GM12878 (cell line): Measurements from ENCODE around the gene TGM6. TPM values are rescaled to one million over a fixed set of nuclear protein-coding genes. Genes with fewer than 3 reads are reported as not detected.

Source experiments
- ATAC-seq: fragments of 200-7000 bp; cut with Tn5 transposase; 3 replicates; pipeline ENCODE4 v1.9.1; 2020; ENCODE audit warnings: mild to moderate bottlenecking, moderate library complexity
- BruUV-seq: library from RNA; stranded (reverse); fragments of 400-500 nt; replicated peaks from 2 replicates; lab custom pipeline; 2021; lab: Mats Ljungman, UMichigan
- CTCF ChIA-PET: fragments of 300-600 bp; sonication (Branson Sonifier 250); formaldehyde crosslinking; extraction: SDS; loops from one replicate; lab custom pipeline; 2021; ENCODE audit warnings: inconsistent platforms; lab: Yijun Ruan, JAX
- POLR2A ChIA-PET: fragments of 350-600 bp; formaldehyde crosslinking; extraction: SDS; loops from one replicate; lab custom pipeline; 2021; ENCODE audit warnings: inconsistent platforms; lab: Charles Lee
- RAD21 ChIA-PET: fragments of 300-600 bp; sonication (Branson Sonifier 250); formaldehyde crosslinking; loops from one replicate; lab custom pipeline; 2023; ENCODE audit warnings: antibody characterized with exemption; ENCODE audit not compliant: unreplicated experiment; lab: Charles Lee
- SMC1A ChIA-PET: fragments of 300-600 bp; sonication (Branson Sonifier 250); formaldehyde crosslinking; loops from one replicate; lab custom pipeline; 2023; ENCODE audit not compliant: unreplicated experiment, uncharacterized antibody; lab: Charles Lee
- DNase-seq: peaks from one replicate; pipeline ENCODE4 v3.0.0-alpha.2; 2011; ENCODE audit warnings: low read depth, low spot score
- FAIRE-seq: peaks from 3 replicates; lab custom pipeline; 2011; peaks lifted over from hg19 to GRCh38; lab: Jason Lieb, UNC
- H2AFZ ChIP-seq: 2 replicates; pipeline ENCODE4 v1.6.0; 2011; ENCODE audit warnings: low read depth, low read length, control low read depth; ENCODE audit not compliant: control insufficient read depth
- H3K27ac ChIP-seq: 2 replicates; pipeline ENCODE4 v1.5.1; 2011; ENCODE audit warnings: control low read depth; ENCODE audit not compliant: control insufficient read depth, insufficient read depth
- H3K27me3 ChIP-seq, 2 experiments: replicated peaks in 1 of 2; 2 replicates each; pipeline versions ENCODE4 v1.6.0 to v1.6.1; 2011; ENCODE audit warnings: low read length in 1 of 2; ENCODE audit not compliant: control insufficient read depth in 2 of 2, insufficient read depth in 2 of 2
- H3K36me3 ChIP-seq, 2 experiments: 2 replicates each; pipeline ENCODE4 v1.5.1; 2011; ENCODE audit warnings: low read length in 1 of 2; ENCODE audit not compliant: control insufficient read depth in 2 of 2, insufficient read depth in 2 of 2
- H3K4me1 ChIP-seq: 2 replicates; pipeline ENCODE4 v1.6.1; 2011; ENCODE audit warnings: mild to moderate bottlenecking, low read length, moderate library complexity, mixed read lengths; ENCODE audit not compliant: control insufficient read depth, insufficient read depth
- H3K4me2 ChIP-seq: 2 replicates; pipeline ENCODE4 v1.6.0; 2011; ENCODE audit warnings: control low read depth; ENCODE audit not compliant: control insufficient read depth, insufficient read depth
- H3K4me3 ChIP-seq: fragments of 200-600 bp; sonication (generic); 2 replicates; pipeline ENCODE4 v1.5.1; 2016
- H3K79me2 ChIP-seq: 2 replicates; pipeline ENCODE4 v1.6.0; 2011; ENCODE audit warnings: low read length; ENCODE audit not compliant: control insufficient read depth, insufficient read depth
- H3K9ac ChIP-seq: 2 replicates; pipeline ENCODE4 v1.8.0; 2011; ENCODE audit warnings: low read length, control low read depth, mixed read lengths; ENCODE audit not compliant: control insufficient read depth, insufficient read depth
- H3K9me3 ChIP-seq: replicated peaks from 3 replicates; pipeline ENCODE4 v1.5.1; 2011; ENCODE audit warnings: mild to moderate bottlenecking, low read length; ENCODE audit not compliant: control insufficient read depth, insufficient read depth
- H4K20me1 ChIP-seq: 2 replicates; pipeline ENCODE4 v1.6.0; 2011; ENCODE audit not compliant: control insufficient read depth, insufficient read depth
- HCFC1 ChIP-seq: fragments of 150-350 bp; IDR thresholded peaks from 2 replicates; pipeline ENCODE4 v1.6.1; 2014; ENCODE audit warnings: low read length
- POLR2AphosphoS5 ChIP-seq: IDR thresholded peaks from 2 replicates; pipeline ENCODE4 v1.6.1; 2011; ENCODE audit warnings: mild to moderate bottlenecking, low read length, inconsistent platforms
- RAD51 ChIP-seq: fragments of 450-650 bp; IDR thresholded peaks from 2 replicates; pipeline ENCODE4 v1.6.1; 2016; ENCODE audit warnings: moderate library complexity, mild to moderate bottlenecking, inconsistent platforms
- YBX1 ChIP-seq: fragments of 450-650 bp; IDR thresholded peaks from 2 replicates; pipeline ENCODE4 v1.6.1; 2016; ENCODE audit warnings: antibody characterized with exemption
- WGBS: methylation state at CpG from one replicate; pipeline ENCODE4 v1.1.6; 2016; ENCODE audit warnings: low lambda C conversion rate; ENCODE audit not compliant: insufficient replicate concordance, insufficient coverage; ENCODE audit errors: missing lambda C conversion rate; 5-methylcytosine and 5-hydroxymethylcytosine counted together
- in situ Hi-C: fragments of 300-500 bp; cut with MboI; formaldehyde crosslinking; loops from 9 replicates; pipeline ENCODE4 v1.14.3; 2018; ENCODE audit warnings: mixed read lengths
- intact Hi-C: fragments of 100-400 bp; cut with micrococcal nuclease; formaldehyde crosslinking; loops from one replicate; pipeline ENCODE4 v1.14.2; 2022; ENCODE audit not compliant: unreplicated experiment
- polyA plus RNA-seq, 11 experiments: library from polyadenylated mRNA; depleted of rRNA in 4 of 11; unstranded in 6 of 11; stranded (reverse) in 5 of 11; fragments of >200 nt; fragmentation: Nextera tagmentation in 4 of 11; fragmentation: Illumina TruSeq in 1 of 11; extraction: Ambion mirVana in 4 of 11; extraction: Trizol in 1 of 11; gene quantifications; 1 replicate in 1 of 11; 2 replicates in 10 of 11; pipeline versions ENCODE4 v1.2.1 to v1.2.3, GENCODE V29; 2011 to 2016; ENCODE audit warnings: inconsistent platforms in 2 of 11, missing spikeins in 2 of 11, low read depth in 1 of 11
- total RNA-seq, 4 experiments: library from RNA; depleted of rRNA in 3 of 4; stranded (reverse); fragments of >200 nt in 3 of 4; fragmentation: Illumina TruSeq in 1 of 4; extraction: Trizol in 1 of 4; gene quantifications; 2 replicates each; pipeline versions ENCODE4 v1.2.1 to v1.2.3, GENCODE V29; 2013 to 2021
- TF ChIP-seq, protein P1 (sequence below): IDR thresholded peaks from 2 replicates; pipeline ENCODE4 v1.6.1; 2012; ENCODE audit warnings: mild to moderate bottlenecking, low read depth, low read length

The TGM6 gene
- total and polyA plus RNA-seq, 10 of the 15 experiments (the other 5 are each of a cell fraction or from before 2014, with no cell fraction given), result not detected

DNA sequence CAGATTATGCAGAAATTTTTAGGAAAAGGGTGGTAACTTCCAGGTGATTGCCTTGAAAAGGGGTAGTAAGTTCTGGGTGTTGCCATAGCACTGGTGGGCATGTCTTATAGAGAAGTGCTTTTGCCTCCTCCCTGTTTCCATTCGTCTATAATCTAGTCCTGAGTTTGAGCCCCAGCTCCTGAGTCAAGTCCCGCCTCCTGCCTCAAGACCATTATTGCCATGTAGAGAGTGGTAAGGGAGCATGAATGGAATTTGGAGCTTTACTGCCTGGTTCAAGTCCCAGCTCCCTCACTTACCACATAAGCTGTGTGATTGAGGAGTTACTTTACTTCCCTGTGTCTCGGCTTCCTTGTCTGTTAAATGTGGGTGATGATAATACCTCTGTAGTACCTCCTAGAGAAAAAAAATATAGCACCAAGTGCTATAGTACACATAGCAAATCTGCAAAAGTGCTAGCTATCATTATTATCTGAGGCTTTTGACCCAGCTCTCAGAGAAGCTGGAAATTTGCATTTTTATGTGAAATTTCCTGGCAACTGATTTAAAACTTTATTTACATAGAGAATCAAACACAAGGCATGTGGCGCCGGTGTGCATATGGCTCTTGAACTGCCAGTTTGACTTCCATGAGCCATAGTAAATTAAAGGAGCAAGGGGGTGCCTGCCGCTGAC, 36.0 kb downstream of the TGM6 start:
- no peaks in the 10 kb centered on the region for H3K9me3 ChIP-seq
- no peak for FAIRE-seq
- ChIA-PET RAD21 (no interaction called here), SMC1A (no interaction called here), CTCF (interaction anchor here (1.2 kb wide), 1 partner anchor 12 kb away, joined by 3 read pairs; no protein-coding TSS in a partner anchor), POLR2A (no interaction called here)
- no peaks in the 10 kb centered on the region for H4K20me1 ChIP-seq
- WGBS, result 52% methylated on average over 6 of the region's 6 CpGs
- peaks cover 0 to 4% of the 10 kb centered on the region in 2 experiments; a peak in 3 of 4 replicates for H3K27me3 ChIP-seq
- no peak for DNase-seq
- TF ChIP-seq POLR2AphosphoS5 (no peak), YBX1 (no peak)
- no peaks in the 10 kb centered on the region for H3K4me1 ChIP-seq
- no peak for ATAC-seq
- no TSS peak for BruUV-seq
- intact Hi-C loops, result no loop called here
- H3K79me2 ChIP-seq, result no peaks in the 10 kb centered on the region
- H3K4me2 ChIP-seq, result no peak overlapping the region
- in situ Hi-C loops, result no loop called here
- H3K4me3 ChIP-seq, result no peak overlapping the region
- no peak overlapping the region for H3K9ac ChIP-seq
- H3K27ac ChIP-seq, result no peak overlapping the region
- no peak overlapping the region for H2AFZ ChIP-seq
- no peaks in the 10 kb centered on the region for H3K36me3 ChIP-seq

- no TSS peak for BruUV-seq
- Histone ChIP-seq H3K9me3 (no peaks in the 10 kb centered on the region), H3K9ac (no peak overlapping the region), H3K36me3 (no peaks in the 10 kb centered on the region), H3K4me2 (no peak overlapping the region), H2AFZ (no peak overlapping the region), H4K20me1 (no peaks in the 10 kb centered on the region), H3K79me2 (no peaks in the 10 kb centered on the region), H3K4me1 (no peaks in the 10 kb centered on the region), H3K27ac (no peak overlapping the region), H3K4me3 (no peak overlapping the region), H3K27me3 (peaks cover 0 to 4% of the 10 kb centered on the region in 2 experiments; a peak in 3 of 4 replicates)
- ChIA-PET POLR2A (no interaction called here), SMC1A (no interaction called here), RAD21 (no interaction called here), CTCF (interaction anchor here (1.2 kb wide), 1 partner anchor 13 kb away, joined by 3 read pairs; no protein-coding TSS in a partner anchor)
- DNase-seq (no peak), ATAC-seq (no peak), FAIRE-seq (no peak)
- intact Hi-C loops (no loop called here), in situ Hi-C loops (no loop called here)
- TF ChIP-seq HCFC1 (no peak), RAD51 (no peak)
- TF ChIP-seq, protein P1, sequence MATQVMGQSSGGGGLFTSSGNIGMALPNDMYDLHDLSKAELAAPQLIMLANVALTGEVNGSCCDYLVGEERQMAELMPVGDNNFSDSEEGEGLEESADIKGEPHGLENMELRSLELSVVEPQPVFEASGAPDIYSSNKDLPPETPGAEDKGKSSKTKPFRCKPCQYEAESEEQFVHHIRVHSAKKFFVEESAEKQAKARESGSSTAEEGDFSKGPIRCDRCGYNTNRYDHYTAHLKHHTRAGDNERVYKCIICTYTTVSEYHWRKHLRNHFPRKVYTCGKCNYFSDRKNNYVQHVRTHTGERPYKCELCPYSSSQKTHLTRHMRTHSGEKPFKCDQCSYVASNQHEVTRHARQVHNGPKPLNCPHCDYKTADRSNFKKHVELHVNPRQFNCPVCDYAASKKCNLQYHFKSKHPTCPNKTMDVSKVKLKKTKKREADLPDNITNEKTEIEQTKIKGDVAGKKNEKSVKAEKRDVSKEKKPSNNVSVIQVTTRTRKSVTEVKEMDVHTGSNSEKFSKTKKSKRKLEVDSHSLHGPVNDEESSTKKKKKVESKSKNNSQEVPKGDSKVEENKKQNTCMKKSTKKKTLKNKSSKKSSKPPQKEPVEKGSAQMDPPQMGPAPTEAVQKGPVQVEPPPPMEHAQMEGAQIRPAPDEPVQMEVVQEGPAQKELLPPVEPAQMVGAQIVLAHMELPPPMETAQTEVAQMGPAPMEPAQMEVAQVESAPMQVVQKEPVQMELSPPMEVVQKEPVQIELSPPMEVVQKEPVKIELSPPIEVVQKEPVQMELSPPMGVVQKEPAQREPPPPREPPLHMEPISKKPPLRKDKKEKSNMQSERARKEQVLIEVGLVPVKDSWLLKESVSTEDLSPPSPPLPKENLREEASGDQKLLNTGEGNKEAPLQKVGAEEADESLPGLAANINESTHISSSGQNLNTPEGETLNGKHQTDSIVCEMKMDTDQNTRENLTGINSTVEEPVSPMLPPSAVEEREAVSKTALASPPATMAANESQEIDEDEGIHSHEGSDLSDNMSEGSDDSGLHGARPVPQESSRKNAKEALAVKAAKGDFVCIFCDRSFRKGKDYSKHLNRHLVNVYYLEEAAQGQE, result no peak
- WGBS, result 48% methylated on average over 14 of the region's 14 CpGs
Measured at GRCh38 chr20:2417213-2417541, 36.5 kb downstream of the TGM6 start.
